ENCODE data around the gene MLANA. TPM values are rescaled to one million over a fixed set of nuclear protein-coding genes. Genes with fewer than 3 reads are reported as not detected.

MLANA gene
- total RNA-seq, 6 experiments from 2014 or later: not detected

GRCh38 chr9:5863092-5863746, 27.5 kb upstream of the MLANA start:
- H3K27ac Mint-ChIP-seq: no peak overlapping the region
- peaks cover 4% of the 10 kb centered on the region for H3K27me3 Mint-ChIP-seq (ENCODE audit: insufficient read depth)
- H3K9me3 Mint-ChIP-seq: no peaks in the 10 kb centered on the region
- DNase-seq: no peak
- no peaks in the 10 kb centered on the region for H3K36me3 Mint-ChIP-seq (ENCODE audit: low read depth)
- no peaks in the 10 kb centered on the region for H3K4me1 Mint-ChIP-seq (ENCODE audit: low read depth)
- no peak overlapping the region for H3K4me3 Mint-ChIP-seq
- TF ChIP-seq, protein P1, sequence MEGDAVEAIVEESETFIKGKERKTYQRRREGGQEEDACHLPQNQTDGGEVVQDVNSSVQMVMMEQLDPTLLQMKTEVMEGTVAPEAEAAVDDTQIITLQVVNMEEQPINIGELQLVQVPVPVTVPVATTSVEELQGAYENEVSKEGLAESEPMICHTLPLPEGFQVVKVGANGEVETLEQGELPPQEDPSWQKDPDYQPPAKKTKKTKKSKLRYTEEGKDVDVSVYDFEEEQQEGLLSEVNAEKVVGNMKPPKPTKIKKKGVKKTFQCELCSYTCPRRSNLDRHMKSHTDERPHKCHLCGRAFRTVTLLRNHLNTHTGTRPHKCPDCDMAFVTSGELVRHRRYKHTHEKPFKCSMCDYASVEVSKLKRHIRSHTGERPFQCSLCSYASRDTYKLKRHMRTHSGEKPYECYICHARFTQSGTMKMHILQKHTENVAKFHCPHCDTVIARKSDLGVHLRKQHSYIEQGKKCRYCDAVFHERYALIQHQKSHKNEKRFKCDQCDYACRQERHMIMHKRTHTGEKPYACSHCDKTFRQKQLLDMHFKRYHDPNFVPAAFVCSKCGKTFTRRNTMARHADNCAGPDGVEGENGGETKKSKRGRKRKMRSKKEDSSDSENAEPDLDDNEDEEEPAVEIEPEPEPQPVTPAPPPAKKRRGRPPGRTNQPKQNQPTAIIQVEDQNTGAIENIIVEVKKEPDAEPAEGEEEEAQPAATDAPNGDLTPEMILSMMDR (IDR thresholded peaks at IDR 0.05): no peak

GRCh38 chr9:5864446-5864845, 26.2 kb upstream of the MLANA start:
- TF ChIP-seq, protein P1 (IDR thresholded peaks at IDR 0.05): no peak
- H3K27me3 Mint-ChIP-seq (ENCODE audit: insufficient read depth): peaks cover 2% of the 10 kb centered on the region
- H3K4me3 Mint-ChIP-seq: no peak overlapping the region
- no peak overlapping the region for H3K27ac Mint-ChIP-seq
- DNase-seq: no peak
- H3K9me3 Mint-ChIP-seq: no peaks in the 10 kb centered on the region
- no peaks in the 10 kb centered on the region for H3K36me3 Mint-ChIP-seq (ENCODE audit: low read depth)
- no peaks in the 10 kb centered on the region for H3K4me1 Mint-ChIP-seq (ENCODE audit: low read depth)

DNA sequence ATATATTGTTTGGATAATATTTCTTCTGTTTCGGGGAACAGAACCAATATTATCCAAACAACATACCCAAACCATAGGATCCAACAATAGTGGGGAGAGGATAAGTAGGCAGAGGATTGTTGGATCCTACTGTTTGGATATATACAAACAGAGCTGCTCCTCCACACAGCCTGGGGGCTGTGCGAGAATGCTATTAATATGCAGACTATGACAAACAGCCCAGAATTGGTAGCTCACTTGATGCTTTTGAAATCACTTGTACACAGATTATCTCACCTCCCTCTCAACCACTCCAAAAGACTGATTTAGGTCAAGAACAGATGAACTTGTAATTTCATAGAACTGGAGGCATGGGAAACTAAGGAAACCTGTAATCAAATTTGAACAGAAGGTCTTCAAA, 24.4 kb upstream of the MLANA start:
- no peaks in the 10 kb centered on the region for H3K4me1 Mint-ChIP-seq (ENCODE audit: low read depth)
- TF ChIP-seq, protein P1 (IDR thresholded peaks at IDR 0.05): no peak
- no peaks in the 10 kb centered on the region; the same call in none of the 2 replicates for H3K27me3 Mint-ChIP-seq (ENCODE audit: insufficient read depth)
- no peaks in the 10 kb centered on the region for H3K36me3 Mint-ChIP-seq (ENCODE audit: low read depth)
- H3K4me3 Mint-ChIP-seq: no peak overlapping the region
- no peaks in the 10 kb centered on the region for H3K9me3 Mint-ChIP-seq
- H3K27ac Mint-ChIP-seq: no peak overlapping the region
- DNase-seq: no peak

- DNase-seq: no peak
- H3K27ac Mint-ChIP-seq: no peak overlapping the region
Observed at GRCh38 chr9:5866685-5867084, 24.0 kb upstream of the MLANA start.

GRCh38 chr9:5868235-5868634, 22.5 kb upstream of the MLANA start:
- Mint-ChIP-seq H3K27ac (no peak overlapping the region), H3K4me3 (no peak overlapping the region), H3K36me3 (ENCODE audit: low read depth) (no peaks in the 10 kb centered on the region), H3K27me3 (ENCODE audit: insufficient read depth) (peaks cover 2% of the 10 kb centered on the region), H3K9me3 (no peaks in the 10 kb centered on the region), H3K4me1 (ENCODE audit: low read depth) (peaks cover 12% of the 10 kb centered on the region)
- TF ChIP-seq, protein P1 (IDR thresholded peaks at IDR 0.05): no peak
- DNase-seq: no peak

More at GRCh38 chr9:5866685-5867084, 24.0 kb upstream of the MLANA start:
- TF ChIP-seq, protein P1 (IDR thresholded peaks at IDR 0.05): no peak
- no peak overlapping the region for H3K4me3 Mint-ChIP-seq
- no peaks in the 10 kb centered on the region for H3K9me3 Mint-ChIP-seq
- peaks cover 3% of the 10 kb centered on the region for H3K4me1 Mint-ChIP-seq (ENCODE audit: low read depth)
- H3K27me3 Mint-ChIP-seq (ENCODE audit: insufficient read depth): no peaks in the 10 kb centered on the region; the same call in none of the 2 replicates
- H3K36me3 Mint-ChIP-seq (ENCODE audit: low read depth): no peaks in the 10 kb centered on the region

Data from HFFc6 (cell line).